Limb (tissue), 2 donors: Measurements from ENCODE around the gene BCAR1.
"Not testable (repeated sequence)": the region's sequence is repeated elsewhere in the genome, so short reads cannot be mapped to it uniquely, and the experiment has no call there.

Experiments
- DNase-seq, 2 donors: peaks; one replicate each; pipeline ENCODE4 v3.0.0-alpha.2; 2016; ENCODE audit errors: extremely low spot score in 2 of 2

Gene BCAR1

DNA sequence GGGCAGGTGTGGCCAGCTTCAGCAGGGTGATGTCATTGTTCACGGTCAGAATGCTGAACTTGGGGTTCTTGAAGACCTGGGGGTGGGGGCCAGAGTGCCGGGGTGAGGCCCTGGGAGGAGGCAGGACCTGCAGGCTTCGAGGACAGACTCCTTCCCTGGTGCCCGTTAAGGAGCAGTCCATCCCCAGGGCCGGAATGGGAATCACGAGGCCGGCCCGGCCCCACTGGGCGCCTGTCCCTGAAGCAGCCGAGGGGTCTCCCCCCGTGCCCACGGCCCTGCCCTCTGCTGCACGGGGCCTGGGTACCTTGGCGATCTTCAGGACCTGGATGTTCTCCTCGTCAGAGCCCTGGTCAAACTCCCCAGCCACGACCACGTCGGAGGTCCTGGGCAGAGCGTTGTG lies 46.0 kb downstream of the BCAR1 start:
- not testable (repeated sequence) for DNase-seq

DNA sequence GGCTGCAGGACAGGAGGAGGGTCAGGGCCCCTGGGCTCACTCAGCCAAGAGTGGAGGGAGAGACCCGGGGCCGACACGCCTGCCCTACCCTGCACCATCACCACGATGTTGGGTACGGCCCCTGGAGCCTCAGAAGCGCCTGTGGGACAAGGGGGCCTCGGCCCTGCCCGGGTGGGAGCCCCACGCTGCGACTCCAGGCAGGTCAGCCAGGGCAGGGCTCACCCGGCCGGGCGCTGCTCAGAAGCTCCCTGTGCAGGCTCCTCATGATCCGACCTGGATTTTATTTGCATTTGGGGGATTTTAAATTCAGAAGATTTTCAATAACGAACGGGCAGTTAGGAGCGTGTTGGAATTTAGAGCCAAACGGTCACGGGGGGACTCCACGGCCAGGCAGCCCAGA lies 46.5 kb downstream of the BCAR1 start:
- not testable (repeated sequence) for DNase-seq

DNA sequence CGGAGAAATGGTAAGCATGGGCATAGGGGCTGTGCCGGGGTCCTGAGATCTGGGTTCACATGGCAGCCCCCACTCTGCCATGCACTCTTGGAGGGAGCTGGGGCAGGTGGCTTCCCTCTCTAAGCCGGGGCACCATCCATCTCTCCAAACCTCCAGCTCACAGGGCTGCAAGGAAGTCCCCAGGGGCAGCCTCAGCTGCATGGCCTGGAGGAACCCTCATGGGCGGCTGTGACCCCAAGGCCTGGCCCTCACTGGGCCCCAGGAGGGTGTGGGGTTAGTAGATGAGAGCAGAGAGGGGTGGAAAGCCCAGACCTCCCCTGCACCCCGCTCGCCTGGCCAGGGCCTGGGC lies 47.0 kb downstream of the BCAR1 start:
- no peak for DNase-seq

DNA sequence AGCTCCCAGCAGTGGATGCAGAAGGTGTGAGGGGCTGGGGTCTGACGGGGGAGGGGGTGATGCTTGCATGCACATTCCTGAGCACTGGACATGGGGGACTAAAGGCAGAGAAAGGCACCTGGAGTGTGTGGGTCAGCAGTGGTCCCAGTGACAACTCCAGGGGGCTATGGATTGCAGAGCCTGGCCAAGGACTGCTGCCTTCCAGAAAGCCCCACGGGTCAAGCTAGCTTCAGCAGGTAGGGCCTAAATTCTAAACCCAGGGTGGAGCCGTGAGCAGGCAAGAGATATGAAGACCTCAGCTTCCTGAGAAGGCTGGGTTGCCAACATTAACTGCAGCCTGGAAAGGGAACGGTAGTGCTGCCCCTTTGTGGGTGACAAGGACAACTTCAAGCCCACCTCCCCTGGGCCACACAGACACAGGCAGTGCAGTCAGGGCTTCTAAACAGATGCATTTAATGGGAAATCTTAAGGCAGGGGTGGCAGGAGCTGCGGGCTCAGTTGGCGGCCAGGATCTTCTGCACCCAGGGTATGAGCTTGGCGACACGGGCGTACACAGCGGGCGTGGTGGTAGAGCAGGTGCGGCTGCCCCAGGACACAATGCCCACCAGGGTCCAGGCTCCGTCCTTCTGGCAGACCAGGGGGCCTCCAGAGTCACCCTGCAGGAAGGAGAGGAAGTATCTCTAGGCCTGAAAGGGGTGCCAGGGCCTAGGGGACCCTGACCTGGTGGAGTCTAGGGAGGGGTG lies 47.6 kb downstream of the BCAR1 start:
- no peak for DNase-seq

DNA sequence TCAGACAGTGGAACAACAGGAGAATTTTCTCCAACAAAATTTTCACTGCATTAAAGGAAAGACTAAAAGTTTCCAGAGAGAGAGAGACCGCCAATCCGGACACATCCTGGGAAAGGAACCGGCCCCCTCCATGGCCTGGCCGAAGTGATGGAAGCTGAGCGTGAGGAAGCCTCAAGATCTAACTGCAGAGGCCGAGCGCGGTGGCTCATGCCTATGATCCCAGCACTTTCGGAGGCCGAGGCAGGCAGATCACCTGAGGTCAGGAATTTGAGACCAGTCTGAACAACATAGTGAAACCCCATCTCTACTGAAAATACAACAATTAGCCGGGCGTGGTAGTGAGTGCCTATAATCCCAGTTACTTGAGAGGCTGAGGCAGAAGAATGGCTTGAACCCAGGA lies 48.3 kb downstream of the BCAR1 start:
- DNase-seq = no peak

DNA sequence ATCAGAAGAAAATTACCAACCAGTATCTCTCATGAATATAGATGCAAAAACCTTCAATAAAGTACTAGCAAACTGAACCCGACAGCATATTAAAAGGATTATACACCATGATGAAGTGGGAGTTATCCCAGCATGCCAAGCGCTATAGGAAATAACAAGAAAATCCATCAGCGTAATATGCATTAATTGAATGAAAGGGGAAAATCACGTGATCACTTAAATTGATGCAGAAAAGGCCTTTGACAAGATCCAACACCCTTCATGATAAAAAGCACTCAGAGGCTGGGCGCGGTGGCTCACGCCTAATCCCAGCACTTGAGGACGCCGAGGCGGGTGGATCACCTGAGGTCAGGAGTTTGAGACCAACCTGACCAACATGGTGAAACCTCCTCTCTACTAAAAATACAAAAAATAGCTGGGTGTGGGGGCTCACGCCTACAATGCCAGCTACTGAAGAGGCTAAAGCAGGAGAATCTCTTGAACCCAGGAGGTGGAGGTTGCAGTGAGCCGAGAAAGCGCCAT lies 49.3 kb downstream of the BCAR1 start:
- DNase-seq = no peak

DNA sequence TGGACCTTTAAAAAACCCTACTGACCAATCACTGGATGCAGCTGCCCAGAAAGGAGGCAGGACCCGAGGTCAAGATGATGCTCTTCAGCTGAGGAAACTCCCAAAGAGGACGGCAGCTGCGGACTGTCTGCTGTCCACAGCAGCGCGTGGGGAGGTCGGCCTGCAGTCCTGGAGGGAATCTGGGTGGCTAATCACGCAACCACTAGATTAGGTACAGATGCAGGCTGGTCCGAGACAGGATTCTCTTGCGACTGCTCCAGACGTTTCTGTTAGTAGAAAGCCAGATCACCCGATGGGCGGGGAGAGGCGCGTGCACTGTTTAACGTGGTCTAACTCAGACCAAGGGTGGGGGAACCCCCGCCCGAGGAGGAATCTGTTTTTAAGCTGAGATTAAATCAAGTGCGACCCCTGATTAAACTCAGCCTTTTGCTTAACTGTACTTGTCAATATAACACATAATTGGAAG lies 53.3 kb downstream of the BCAR1 start:
- no peak for DNase-seq

DNA sequence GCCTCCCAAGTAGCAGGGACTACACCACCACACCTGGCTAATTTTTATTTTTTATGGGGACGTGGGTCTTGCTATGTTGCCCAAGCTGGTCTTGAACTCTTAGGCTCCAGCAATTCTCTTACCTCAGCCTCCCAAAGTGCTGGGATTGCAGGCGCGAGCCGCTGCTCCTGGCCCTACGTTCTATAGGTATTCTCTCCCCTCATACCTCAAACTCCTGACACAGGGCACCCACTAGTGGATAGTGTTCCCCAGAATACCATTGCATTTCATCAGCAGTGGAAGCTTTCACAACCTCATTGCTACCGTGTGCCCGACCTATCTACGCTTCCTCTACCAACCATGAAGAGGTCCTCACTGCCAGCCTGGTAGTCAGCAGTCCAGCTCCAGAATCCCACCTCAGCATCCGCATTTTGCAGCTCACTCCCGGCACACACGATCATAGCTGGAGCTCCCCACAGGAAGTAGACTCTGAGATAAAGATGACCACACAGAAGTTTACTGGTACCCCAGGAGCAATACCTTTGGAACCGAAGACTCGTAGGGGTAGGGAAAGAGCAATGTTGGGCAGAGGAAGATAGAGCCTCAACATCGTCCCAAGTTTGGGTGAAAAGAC lies 53.8 kb downstream of the BCAR1 start:
- no peak for DNase-seq

DNA sequence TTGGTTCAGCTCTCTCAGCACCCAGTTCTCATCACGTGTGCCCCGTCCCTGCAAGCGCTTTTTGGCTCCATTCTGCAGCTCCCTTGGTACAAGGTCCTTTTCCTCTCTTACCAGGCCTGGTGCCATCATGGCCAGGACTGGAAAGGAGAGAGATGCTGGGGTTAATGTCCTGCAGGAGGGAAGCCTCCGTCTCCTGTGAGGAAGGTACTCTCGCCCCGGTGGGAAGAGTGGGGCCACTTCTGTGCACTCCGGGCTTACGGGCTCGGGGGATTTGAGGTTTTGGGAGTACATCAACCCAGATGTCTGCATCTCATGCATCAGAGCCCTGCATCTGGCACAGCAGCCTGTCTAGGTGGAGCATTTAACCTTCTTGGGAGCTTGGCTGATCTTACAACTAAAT lies 54.6 kb downstream of the BCAR1 start:
- DNase-seq = no peak

DNA sequence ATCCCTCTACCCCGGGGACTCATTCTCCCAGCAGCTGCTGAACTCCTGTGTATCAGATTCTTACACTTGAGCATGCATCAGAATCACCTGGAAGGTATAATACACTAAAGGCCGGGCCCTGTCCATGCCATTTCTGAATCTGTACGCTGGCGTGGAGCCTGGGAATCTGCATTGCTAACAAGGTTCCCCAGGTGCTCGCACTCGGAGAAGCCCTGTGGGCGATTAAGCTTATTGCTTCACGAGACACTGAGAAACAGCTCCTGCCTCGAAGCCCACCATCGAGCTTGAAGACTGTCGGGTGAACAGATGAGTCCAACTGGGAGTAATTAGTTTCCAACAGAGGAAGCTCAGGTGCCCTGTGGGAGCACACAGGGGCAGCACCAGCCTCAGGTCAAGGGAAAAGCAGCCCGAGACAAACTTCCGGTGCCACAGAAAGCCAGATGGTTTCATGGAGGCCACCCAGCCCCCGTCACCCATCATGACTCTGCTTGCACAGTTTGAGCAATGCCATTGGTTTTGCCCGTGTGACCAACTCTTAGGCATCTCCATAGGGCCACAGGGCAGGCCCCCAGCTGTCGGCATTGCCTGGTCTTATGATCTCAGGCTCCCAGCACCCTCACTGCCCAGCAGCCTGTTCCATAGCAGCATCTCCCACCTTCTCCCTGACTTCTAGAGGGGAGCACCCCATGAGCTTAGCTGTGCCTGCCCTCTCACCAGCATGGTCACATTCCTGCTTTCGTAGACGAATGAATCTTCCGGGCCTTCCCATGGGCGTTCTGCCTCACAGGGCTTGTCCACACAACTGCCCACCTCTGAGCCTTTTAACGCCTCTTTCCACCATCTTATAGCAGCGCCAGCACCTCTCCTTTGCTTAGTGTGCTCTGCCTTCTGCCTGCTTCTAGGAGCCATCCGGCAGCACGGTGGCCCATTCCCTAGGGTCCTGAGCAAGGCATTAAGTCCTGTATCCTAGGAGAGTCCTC lies 55.3 kb downstream of the BCAR1 start:
- DNase-seq = no peak

DNA sequence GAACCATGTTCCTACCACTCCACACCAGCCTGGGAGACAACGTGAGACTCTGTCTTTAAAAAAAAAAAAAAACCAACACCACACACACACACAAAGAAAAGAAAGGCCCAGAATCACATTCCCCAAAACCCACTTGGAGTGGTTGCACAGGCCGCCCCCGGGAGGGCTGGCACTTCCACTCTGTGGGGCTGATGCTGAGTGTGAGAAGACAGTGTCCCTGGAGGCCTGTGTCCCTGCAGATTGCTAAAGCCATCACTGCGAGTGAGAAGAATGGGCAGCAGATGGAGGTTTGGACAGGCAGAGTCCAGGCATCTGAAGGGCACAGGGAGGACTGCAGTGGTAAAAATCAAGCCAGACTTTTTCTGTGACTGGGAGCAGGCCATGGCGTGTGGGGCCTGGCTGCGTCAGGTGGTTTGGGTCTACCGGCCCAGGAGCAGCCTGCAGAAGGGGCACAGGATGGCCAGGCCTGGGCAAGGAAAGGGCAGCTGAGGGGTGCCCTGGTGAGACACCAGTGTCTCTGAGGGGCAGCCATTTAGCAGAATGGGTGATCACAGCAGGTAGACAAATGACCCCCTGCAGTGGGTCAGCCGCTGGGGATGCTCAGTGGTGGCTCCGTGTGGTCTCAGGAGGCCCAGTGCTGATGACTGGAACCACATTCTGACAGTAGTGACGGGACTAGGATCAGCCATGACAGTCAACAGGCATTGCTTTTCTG lies 57.5 kb downstream of the BCAR1 start:
- no peak for DNase-seq

DNA sequence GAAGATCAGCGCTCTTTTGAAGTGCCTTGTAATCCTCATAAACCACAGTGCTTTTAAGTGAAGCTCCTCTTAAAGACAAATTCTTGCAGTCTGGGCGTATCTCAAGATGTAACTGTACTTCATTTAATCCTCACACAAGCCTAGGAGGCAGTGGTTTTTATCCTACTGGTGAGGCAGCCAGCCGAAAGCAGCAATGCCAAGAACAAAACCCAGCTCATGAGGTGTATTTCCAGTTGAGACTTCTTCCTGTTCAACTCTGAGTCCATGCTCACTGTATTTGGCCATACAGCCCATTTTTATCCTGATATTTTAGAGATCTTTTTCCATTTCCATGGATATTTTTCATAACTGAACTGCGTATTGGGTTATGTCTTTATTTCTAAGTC lies 58.2 kb downstream of the BCAR1 start:
- DNase-seq = no peak

DNA sequence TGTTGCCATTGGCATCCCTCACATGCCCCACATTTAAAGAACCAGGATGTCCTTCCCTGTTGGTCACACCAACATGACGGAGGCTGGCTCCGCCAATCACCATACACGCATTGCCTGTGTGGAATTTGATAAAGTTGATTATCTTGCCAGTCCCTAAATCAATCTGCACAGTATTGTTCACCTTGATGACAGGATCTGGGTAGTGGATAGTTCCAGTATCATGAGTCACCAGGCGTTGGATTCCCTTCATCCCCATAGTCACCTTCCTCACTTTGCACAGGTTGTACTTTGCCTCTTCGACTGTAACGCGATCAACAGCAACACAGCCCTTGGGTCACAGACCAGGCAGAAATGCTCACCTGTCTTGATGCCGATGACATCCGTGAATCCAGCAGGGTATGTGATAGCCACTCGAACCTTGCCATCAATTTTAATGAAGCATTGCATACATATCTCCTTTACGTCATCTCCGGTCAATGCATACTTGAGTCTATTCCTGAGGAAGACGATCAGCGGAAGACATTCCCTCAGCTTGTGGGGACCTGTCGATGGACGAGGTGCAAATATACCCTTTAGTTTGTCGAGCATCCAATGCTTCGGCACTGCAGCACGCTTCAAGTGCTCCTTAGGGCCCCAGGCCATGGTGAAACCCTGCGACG lies 58.7 kb downstream of the BCAR1 start:
- no peak for DNase-seq

DNA sequence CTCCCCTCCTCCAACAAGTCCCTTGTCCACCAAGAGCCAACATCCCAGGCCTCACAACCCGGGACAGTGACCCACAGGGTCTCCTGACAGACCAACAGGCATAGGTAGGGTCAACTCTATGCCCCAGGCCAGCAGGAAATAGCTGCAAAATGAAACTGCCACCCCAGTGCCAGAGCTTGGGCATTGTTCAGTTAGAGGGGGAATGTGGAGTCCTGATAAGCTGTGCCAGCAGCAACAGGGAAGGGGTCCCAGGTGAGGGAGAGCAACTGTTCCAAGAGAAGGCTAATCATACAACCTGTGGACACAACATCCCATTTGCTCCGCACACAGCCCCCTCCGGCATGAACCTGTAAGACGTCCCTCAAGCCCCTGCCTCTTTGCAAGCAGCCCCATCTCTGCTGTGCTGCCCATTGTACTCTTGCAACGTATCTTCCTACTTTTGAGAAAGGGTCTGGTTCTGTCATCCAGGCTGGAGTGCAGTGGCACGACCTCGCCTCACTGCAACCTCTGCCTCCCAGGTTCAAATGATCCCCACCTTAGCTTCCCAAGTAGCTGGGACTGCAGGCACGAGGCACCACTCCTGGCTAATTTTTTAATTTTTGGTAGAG lies 61.7 kb downstream of the BCAR1 start:
- no peak for DNase-seq

DNA sequence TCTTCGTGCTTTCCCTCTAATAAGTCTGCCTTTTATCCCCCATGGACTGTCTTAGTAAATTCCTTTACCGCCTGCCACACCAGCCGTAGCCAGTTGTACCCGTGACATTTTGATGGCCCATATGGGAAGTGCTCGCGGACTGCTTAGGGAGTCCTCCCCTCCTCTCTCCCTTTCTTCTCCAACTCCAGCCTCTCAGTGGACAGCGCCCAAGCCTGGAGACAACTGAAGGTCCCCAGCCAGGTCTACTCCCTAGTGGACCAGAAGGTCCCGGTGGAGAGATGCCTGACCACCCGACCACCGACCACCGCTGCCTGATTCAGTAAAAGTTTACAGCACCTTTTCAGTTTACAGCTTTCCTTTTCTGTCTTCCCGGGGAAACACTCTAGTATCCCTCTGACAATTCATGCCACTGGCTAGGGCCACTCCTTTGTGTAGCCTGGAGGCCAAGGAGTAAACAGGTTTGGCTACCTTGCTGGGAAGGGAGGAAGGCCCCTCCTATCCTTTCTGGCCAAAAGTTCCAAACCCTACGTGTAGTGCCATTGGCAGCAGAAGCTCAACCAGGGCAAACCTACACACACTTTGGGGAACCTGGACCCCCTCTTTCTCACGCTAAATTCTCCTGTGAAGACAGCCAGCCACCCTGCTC lies 62.5 kb downstream of the BCAR1 start:
- no peak for DNase-seq

DNA sequence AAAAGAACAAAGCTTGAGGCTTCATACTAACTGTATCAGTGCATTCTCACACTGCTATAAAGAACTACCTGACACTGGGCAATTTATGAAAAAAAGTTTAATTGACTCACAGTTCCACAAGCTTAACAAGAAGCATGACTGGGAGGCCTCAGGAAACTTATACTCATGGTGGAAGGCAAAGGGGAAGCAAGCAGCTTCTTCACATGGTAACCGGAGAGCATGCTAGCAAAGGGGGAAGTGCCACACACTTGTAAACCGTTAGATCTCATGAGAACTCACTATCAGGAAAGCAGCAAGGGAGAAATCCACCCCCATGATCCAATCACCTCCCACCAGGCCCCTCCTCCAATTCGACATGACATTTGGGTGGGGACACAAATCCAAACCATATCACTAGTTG lies 69.8 kb downstream of the BCAR1 start:
- no peak for DNase-seq

DNA sequence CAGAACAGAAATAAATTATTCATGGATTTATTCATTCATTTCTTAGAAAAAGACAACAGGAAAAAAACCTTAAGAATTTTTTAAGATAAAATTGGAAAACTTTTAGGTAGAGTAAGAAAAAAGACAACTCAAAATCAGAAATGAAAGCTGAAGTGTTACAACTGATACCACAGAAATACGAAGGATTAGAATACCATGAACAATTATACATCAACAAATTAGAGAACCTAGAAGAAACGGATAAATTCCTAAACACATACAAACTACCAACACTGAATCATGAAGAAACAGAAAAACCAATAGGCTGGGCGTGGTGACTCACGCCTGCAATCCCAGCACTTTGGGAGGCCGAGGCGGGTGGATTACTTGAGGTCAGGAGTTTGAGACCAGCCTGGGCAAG lies 72.2 kb downstream of the BCAR1 start:
- no peak for DNase-seq
